Measurements from ENCODE around the gene HLA-DOB.

DNA sequence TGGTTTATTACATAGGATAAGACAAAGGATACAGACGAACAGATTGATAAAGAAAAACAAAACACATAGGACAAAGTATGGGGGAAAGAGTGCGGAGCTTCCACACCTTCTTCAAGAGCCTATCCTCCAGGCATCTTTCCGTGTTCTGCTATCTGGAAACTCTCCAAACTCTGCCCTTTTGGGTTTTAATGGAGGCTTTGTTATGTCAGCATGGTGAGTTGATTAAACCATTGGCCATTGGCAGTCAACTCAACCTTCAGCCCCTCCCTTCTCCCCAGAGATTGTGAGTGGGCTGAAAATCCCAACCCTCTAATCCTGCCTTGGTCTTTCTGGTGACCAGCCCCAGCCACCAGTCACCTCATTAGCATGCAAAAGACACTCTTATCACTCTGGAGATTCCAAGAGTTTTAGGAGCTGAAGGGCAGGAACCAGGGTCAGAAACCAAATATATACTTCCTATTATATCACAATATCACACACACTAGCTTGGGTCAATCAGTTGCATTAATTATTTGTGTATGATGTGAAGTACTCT is 23.8 kb downstream of the HLA-DOB start:
- TF ChIP-seq POLR2A (IDR thresholded peaks at IDR 0.05; ENCODE audit: low read depth, low read length) (no peak), POLR2AphosphoS5 (IDR thresholded peaks at IDR 0.05; ENCODE audit: low read depth, low read length) (no peak), TAF1 (IDR thresholded peaks at IDR 0.05; ENCODE audit: borderline replicate concordance, low read depth, low read length) (no peak)

Measured in GM12892 (cell line).